ENCODE measurements around the gene PLD4. TPM values are rescaled to one million over a fixed set of nuclear protein-coding genes. Genes with fewer than 3 reads are reported as not detected.
"Not testable (repeated sequence)": the region's sequence is repeated elsewhere in the genome, so short reads cannot be mapped to it uniquely, and the experiment has no call there.

PLD4 gene
- total RNA-seq, 4 donors from 2014 or later, result 0.16 TPM; not detected in 3

DNA sequence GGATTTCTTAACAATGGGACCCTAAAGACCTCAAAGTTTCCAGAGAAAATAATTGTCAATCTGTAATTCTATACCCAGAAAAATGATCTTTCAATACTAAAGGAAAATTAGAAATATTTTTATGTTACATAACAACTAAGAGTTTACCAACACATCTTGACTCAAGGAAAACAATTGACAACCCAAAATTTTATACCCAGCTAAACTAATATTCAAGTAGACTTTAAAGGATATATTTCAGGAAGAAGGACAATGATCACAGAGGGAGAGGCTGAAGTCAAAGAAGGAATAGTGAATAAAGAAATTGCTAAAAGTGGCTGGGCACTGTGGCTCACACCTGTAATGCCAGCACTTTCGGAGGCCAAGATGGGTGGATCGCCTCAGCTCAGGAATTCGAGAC is 12.6 kb upstream of the PLD4 start:
- no peak overlapping the region for H3K27ac ChIP-seq
- no peaks in the 10 kb centered on the region for H3K4me1 ChIP-seq
- no peak for DNase-seq (ENCODE audit: low spot score in 2 of 2)
- peaks cover 4% of the 10 kb centered on the region for H3K9me3 ChIP-seq
- TF ChIP-seq POLR2AphosphoS5 (IDR thresholded peaks at IDR 0.05) (no peak), EP300 (IDR thresholded peaks at IDR 0.05) (no peak), POLR2A (IDR thresholded peaks at IDR 0.05) (no peak)
- TF ChIP-seq, protein P1, sequence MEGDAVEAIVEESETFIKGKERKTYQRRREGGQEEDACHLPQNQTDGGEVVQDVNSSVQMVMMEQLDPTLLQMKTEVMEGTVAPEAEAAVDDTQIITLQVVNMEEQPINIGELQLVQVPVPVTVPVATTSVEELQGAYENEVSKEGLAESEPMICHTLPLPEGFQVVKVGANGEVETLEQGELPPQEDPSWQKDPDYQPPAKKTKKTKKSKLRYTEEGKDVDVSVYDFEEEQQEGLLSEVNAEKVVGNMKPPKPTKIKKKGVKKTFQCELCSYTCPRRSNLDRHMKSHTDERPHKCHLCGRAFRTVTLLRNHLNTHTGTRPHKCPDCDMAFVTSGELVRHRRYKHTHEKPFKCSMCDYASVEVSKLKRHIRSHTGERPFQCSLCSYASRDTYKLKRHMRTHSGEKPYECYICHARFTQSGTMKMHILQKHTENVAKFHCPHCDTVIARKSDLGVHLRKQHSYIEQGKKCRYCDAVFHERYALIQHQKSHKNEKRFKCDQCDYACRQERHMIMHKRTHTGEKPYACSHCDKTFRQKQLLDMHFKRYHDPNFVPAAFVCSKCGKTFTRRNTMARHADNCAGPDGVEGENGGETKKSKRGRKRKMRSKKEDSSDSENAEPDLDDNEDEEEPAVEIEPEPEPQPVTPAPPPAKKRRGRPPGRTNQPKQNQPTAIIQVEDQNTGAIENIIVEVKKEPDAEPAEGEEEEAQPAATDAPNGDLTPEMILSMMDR (IDR thresholded peaks at IDR 0.05), result no peak
- no peaks in the 10 kb centered on the region for H3K27me3 ChIP-seq
- 85% methylated on average over 3 of the region's 3 CpGs for WGBS
- no peak overlapping the region for H3K4me3 ChIP-seq
- no peaks in the 10 kb centered on the region for H3K36me3 ChIP-seq

DNA sequence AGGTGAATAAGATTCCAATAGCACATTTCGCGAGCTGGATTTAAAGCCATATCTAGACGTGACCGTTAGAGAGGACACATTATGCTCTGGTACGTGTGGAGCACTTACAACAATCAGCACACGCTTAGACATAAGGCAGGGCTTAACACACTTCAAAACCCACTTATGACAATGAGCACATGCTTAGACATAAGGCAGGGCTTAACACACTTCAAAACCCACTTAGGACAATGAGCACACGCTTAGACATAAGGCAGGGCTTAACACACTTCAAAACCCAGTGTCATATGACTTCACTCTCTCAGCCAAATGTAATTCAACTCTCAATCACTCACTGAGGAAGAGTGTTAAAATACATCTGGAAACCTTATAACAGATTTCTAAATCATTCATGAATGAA is 11.2 kb upstream of the PLD4 start:
- Histone ChIP-seq H3K36me3 (no peaks in the 10 kb centered on the region), H3K27me3 (no peaks in the 10 kb centered on the region), H3K4me3 (no peak overlapping the region), H3K27ac (no peak overlapping the region), H3K4me1 (no peaks in the 10 kb centered on the region), H3K9me3 (peaks cover 4% of the 10 kb centered on the region)
- 71% methylated on average over 7 of the region's 7 CpGs for WGBS
- DNase-seq (ENCODE audit: low spot score in 2 of 2), result peak in 1 of 2 donors; percentile 1
- TF ChIP-seq EP300 (IDR thresholded peaks at IDR 0.05) (no peak), POLR2AphosphoS5 (IDR thresholded peaks at IDR 0.05) (no peak), POLR2A (IDR thresholded peaks at IDR 0.05) (no peak)
- TF ChIP-seq, protein P1 (IDR thresholded peaks at IDR 0.05), result no peak

DNA sequence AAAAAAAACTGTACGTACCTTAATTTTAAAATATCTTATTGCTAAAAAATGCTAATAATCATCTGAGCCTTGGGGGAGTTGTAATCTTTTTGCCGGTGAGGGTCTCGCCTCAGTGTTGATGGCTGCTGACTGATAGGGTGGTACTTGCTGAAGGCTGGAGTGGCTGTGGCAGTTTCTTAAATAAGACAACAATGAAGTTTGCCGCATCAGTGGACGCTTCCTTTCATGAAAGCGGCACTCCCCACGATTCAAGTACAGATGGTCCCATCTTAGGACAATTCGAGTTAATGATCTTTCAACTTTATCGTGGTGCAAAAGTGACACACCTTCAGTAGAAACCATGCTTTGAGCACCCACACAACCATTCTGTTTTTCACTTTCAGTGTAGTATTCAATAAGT is 7.6 kb upstream of the PLD4 start:
- Histone ChIP-seq H3K36me3 (no peaks in the 10 kb centered on the region), H3K27ac (no peak overlapping the region), H3K4me3 (no peak overlapping the region), H3K27me3 (no peaks in the 10 kb centered on the region), H3K9me3 (peaks cover 3% of the 10 kb centered on the region), H3K4me1 (no peaks in the 10 kb centered on the region)
- DNase-seq (ENCODE audit: low spot score in 2 of 2), result peak in 1 of 2 donors; percentile 24
- 88% methylated on average over 9 of the region's 9 CpGs for WGBS
- TF ChIP-seq POLR2AphosphoS5 (IDR thresholded peaks at IDR 0.05) (no peak), POLR2A (IDR thresholded peaks at IDR 0.05) (no peak), EP300 (IDR thresholded peaks at IDR 0.05) (no peak)
- TF ChIP-seq, protein P1 (IDR thresholded peaks at IDR 0.05), result no peak

DNA sequence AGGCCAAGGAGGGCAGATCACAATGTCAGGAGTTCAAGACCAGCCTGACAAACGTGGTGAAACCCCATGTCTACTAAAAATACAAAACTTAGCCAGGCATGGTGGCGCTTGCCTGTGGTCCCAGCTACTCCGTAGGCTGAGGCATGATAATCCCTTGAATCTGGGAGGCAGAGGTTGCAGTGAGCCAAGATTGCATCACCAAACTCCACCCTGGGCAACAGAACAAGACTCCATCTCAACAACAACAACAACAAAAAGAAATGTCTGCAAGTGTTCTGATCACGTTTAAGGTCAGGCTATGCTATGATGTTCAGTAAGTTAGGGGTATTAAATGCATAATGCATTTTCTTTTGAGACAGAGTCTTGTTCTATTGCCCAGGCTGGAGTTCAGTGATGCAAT is 6.7 kb upstream of the PLD4 start:
- Histone ChIP-seq H3K27me3 (no peaks in the 10 kb centered on the region), H3K9me3 (no peaks in the 10 kb centered on the region)
- WGBS, result 29% methylated on average over 4 of the region's 4 CpGs

DNA sequence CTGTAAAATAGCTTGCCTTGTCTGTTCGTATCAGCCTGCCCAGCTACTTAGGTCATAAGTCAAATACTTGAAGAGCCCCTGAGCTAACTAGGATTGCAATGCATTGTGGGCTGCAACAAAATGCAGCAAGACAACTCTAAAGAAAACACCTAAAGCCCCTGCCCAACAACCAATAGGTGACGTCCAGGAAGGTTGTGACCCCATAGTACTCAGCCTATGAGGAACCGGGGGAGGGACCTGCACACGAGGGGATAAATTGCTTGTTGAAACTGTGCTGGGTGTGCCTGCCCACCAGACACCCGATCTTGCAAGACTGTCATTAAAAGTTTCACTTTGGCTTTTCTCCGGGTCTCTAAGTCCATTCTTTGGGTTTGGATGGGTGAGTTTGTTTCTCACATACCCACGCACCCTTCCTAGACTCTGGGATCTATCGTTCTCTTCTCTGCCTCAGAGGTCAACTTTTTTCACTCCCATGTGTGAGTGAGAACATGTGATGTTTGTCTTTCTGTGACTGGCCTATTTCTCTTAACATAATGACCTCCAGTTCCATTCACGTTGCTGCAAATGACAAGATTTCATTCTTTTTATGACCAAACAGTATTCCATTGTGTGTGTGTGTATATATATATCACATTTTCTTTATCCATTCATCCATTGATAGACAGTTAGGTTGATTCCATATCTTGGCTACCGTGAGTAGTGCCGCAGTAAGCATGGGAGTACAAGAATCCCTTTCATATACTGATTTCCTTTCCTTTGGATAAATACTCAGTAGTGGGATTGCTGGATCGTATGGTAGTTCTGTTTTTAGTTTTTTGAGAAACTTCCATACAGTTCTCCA is 5.3 kb upstream of the PLD4 start:
- not testable (repeated sequence) for H3K36me3 ChIP-seq, H3K27me3 ChIP-seq, H3K4me3 ChIP-seq, H3K27ac ChIP-seq, H3K9me3 ChIP-seq, H3K4me1 ChIP-seq
- DNase-seq (ENCODE audit: low spot score in 2 of 2), result peak in 1 of 2 donors; percentile 12
- 82% methylated on average over 12 of the region's 12 CpGs for WGBS

More for the DNA sequence above, 6.7 kb upstream of the PLD4 start:
- Histone ChIP-seq H3K27ac (no peak overlapping the region), H3K4me3 (no peak overlapping the region), H3K4me1 (no peaks in the 10 kb centered on the region), H3K36me3 (no peaks in the 10 kb centered on the region)
- TF ChIP-seq POLR2AphosphoS5 (IDR thresholded peaks at IDR 0.05) (no peak), EP300 (IDR thresholded peaks at IDR 0.05) (no peak), POLR2A (IDR thresholded peaks at IDR 0.05) (no peak)
- TF ChIP-seq, protein P1 (IDR thresholded peaks at IDR 0.05), result no peak
- peak in 1 of 2 donors; percentile 15 for DNase-seq (ENCODE audit: low spot score in 2 of 2)

All from suprapubic skin (tissue), 4 donors.